Thyroid gland (tissue), 4 donors: ENCODE measurements around the gene ATXN7. TPM values are rescaled to one million over a fixed set of nuclear protein-coding genes. Genes with fewer than 3 reads are reported as not detected.

Experiments
- DNase-seq, 2 donors: peaks; one replicate each; pipeline ENCODE4 v3.0.0-alpha.2; 2019
- H3K27ac ChIP-seq, 3 donors: fragments of 200-600 bp; sonication (generic); 1 replicate in 2 of 3; 2 replicates in 1 of 3; pipeline ENCODE4 v1.5.1; 2016 to 2019; ENCODE audit warnings: mild to moderate bottlenecking in 1 of 3, moderate library complexity in 1 of 3
- H3K27me3 ChIP-seq: fragments of 200-600 bp; sonication (generic); one replicate; pipeline ENCODE4 v1.5.1; 2019
- H3K36me3 ChIP-seq, 2 donors: fragments of 200-600 bp; sonication (generic); one replicate each; pipeline ENCODE4 v1.5.1; 2016 to 2019
- H3K4me1 ChIP-seq, 2 donors: fragments of 200-600 bp; sonication (generic); one replicate each; pipeline ENCODE4 v1.5.1; 2017 to 2019
- H3K4me3 ChIP-seq, 3 donors: fragments of 200-600 bp; sonication (generic); replicated peaks in 1 of 3; 1 replicate in 2 of 3; 2 replicates in 1 of 3; pipeline ENCODE4 v1.5.1; 2016; ENCODE audit warnings: mild to moderate bottlenecking in 1 of 3
- H3K9me3 ChIP-seq: fragments of 200-600 bp; sonication (generic); one replicate; pipeline ENCODE4 v1.5.1; 2017
- CTCF ChIP-seq, 6 experiments: fragments of 200-600 bp in 3 of 6; fragments of 450-650 bp in 3 of 6; sonication (generic) in 3 of 6; IDR thresholded peaks; one replicate each; pipeline ENCODE4 v1.5.1; 2016 to 2019; ENCODE audit warnings: antibody characterized with exemption in 6 of 6, mild to moderate bottlenecking in 2 of 6, inconsistent platforms in 1 of 6, moderate library complexity in 1 of 6
- POLR2A ChIP-seq, 2 donors: fragments of 450-650 bp; IDR thresholded peaks; one replicate each; pipeline ENCODE4 v1.6.1; 2017; ENCODE audit warnings: antibody characterized with exemption in 2 of 2, mild to moderate bottlenecking in 2 of 2, moderate library complexity in 1 of 2
- WGBS, 2 donors: methylation state at CpG; one replicate each; pipeline ENCODE4 v1.1.5; 2017; 5-methylcytosine and 5-hydroxymethylcytosine counted together
- intact Hi-C: fragments of 100-400 bp; cut with DNase I; formaldehyde crosslinking; loops from one replicate; pipeline ENCODE4 v1.15.1; 2023
- total RNA-seq, 4 donors: library from RNA; depleted of rRNA; stranded (reverse); fragments of >200 nt; gene quantifications; one replicate each; pipeline ENCODE4 v1.2.3, GENCODE V29; 2016

ATXN7 gene
- total RNA-seq, 4 donors from 2014 or later = 23.2 to 51.8 (median 33.8) TPM

- no peak for DNase-seq
- Histone ChIP-seq H3K9me3 (no peaks in the 10 kb centered on the region), H3K27me3 (no peaks in the 10 kb centered on the region), H3K27ac (peak overlapping the region; percentile 54 to 86 (median 57)), H3K36me3 (peaks cover 0 to 5% of the 10 kb centered on the region in 2 donors), H3K4me3 (no peak overlapping the region), H3K4me1 (peaks cover 10 to 14% of the 10 kb centered on the region in 2 donors)
- TF ChIP-seq POLR2A (IDR thresholded peaks at IDR 0.05) = no peak
- TF ChIP-seq CTCF (IDR thresholded peaks at IDR 0.05) = no peak
- intact Hi-C loops = no loop called here
- 73 to 77% methylated on average over 5 of the region's 5 CpGs for WGBS, 2 donors
Observed at GRCh38 chr3:64023861-64024223, 160.2 kb downstream of the ATXN7 start.

- TF ChIP-seq POLR2A (IDR thresholded peaks at IDR 0.05) (no peak), CTCF (IDR thresholded peaks at IDR 0.05) (no peak)
- intact Hi-C loops = no loop called here
Observed at GRCh38 chr3:64026346-64026745, 162.7 kb downstream of the ATXN7 start.

GRCh38 chr3:64027658-64028057 is 164.0 kb downstream of the ATXN7 start:
- H3K27me3 ChIP-seq = no peaks in the 10 kb centered on the region
- 86 to 87% methylated on average over 8 of the region's 8 CpGs for WGBS, 2 donors
- H3K36me3 ChIP-seq = no peaks in the 10 kb centered on the region
- no peak for DNase-seq
- peaks cover 0 to under 1% of the 10 kb centered on the region in 2 donors for H3K4me1 ChIP-seq
- TF ChIP-seq POLR2A (IDR thresholded peaks at IDR 0.05) (no peak), CTCF (IDR thresholded peaks at IDR 0.05) (no peak)
- no peak overlapping the region for H3K27ac ChIP-seq
- intact Hi-C loops = no loop called here
- no peaks in the 10 kb centered on the region for H3K9me3 ChIP-seq
- H3K4me3 ChIP-seq = no peak overlapping the region

More at GRCh38 chr3:64026346-64026745, 162.7 kb downstream of the ATXN7 start:
- Histone ChIP-seq H3K4me1 (peaks cover 10 to 13% of the 10 kb centered on the region in 2 donors), H3K27ac (no peak overlapping the region), H3K36me3 (no peaks in the 10 kb centered on the region), H3K9me3 (no peaks in the 10 kb centered on the region), H3K27me3 (no peaks in the 10 kb centered on the region), H3K4me3 (no peak overlapping the region)
- 89% methylated on average over 2 of the region's 2 CpGs for WGBS, 2 donors
- no peak for DNase-seq

GRCh38 chr3:64028754-64029153 is 165.1 kb downstream of the ATXN7 start:
- Histone ChIP-seq H3K36me3 (no peaks in the 10 kb centered on the region), H3K4me1 (no peaks in the 10 kb centered on the region), H3K4me3 (no peak overlapping the region), H3K27me3 (no peaks in the 10 kb centered on the region), H3K27ac (no peak overlapping the region), H3K9me3 (no peaks in the 10 kb centered on the region)
- intact Hi-C loops = no loop called here
- no peak for TF ChIP-seq CTCF (IDR thresholded peaks at IDR 0.05)
- TF ChIP-seq POLR2A (IDR thresholded peaks at IDR 0.05) = no peak
- no peak for DNase-seq
- WGBS, 2 donors = 83 to 94% methylated on average over 3 of the region's 3 CpGs

GRCh38 chr3:64029287-64029686 is 165.6 kb downstream of the ATXN7 start:
- Histone ChIP-seq H3K9me3 (no peaks in the 10 kb centered on the region), H3K4me3 (no peak overlapping the region), H3K36me3 (no peaks in the 10 kb centered on the region), H3K27ac (no peak overlapping the region), H3K4me1 (no peaks in the 10 kb centered on the region), H3K27me3 (no peaks in the 10 kb centered on the region)
- 96% methylated on average over 4 of the region's 4 CpGs for WGBS, 2 donors
- TF ChIP-seq POLR2A (IDR thresholded peaks at IDR 0.05) (no peak), CTCF (IDR thresholded peaks at IDR 0.05) (no peak)
- intact Hi-C loops = no loop called here
- DNase-seq = no peak
